Duodenal mucosa (tissue), 2 donors: ENCODE results near the gene ANAPC2.

Experiments used
- H3K27ac ChIP-seq: one replicate; pipeline ENCODE4 v1.7.0; 2013; ENCODE audit warnings: low read depth, low read length
- H3K27me3 ChIP-seq, 2 donors: one replicate each; pipeline ENCODE4 v1.7.0; 2013; ENCODE audit warnings: low read length in 2 of 2, control low read depth in 1 of 2; ENCODE audit not compliant: insufficient read depth in 2 of 2, control insufficient read depth in 1 of 2
- H3K36me3 ChIP-seq, 2 donors: one replicate each; pipeline ENCODE4 v1.7.0; 2013; ENCODE audit warnings: low read length in 2 of 2, control low read depth in 1 of 2; ENCODE audit not compliant: insufficient read depth in 2 of 2, control insufficient read depth in 1 of 2
- H3K4me1 ChIP-seq, 2 donors: one replicate each; pipeline ENCODE4 v1.7.0; 2013; ENCODE audit warnings: low read length in 2 of 2, control low read depth in 1 of 2; ENCODE audit not compliant: insufficient read depth in 2 of 2, control insufficient read depth in 1 of 2
- H3K4me3 ChIP-seq, 2 donors: one replicate each; pipeline ENCODE4 v1.7.0; 2013; ENCODE audit warnings: low read length in 2 of 2, low read depth in 1 of 2
- H3K9ac ChIP-seq, 2 donors: one replicate each; pipeline ENCODE4 v1.7.0; 2013; ENCODE audit warnings: low read length in 2 of 2, low read depth in 1 of 2
- H3K9me3 ChIP-seq, 2 donors: one replicate each; pipeline ENCODE4 v1.7.0; 2013; ENCODE audit warnings: low read length in 2 of 2, control low read depth in 1 of 2; ENCODE audit not compliant: control insufficient read depth in 1 of 2

ANAPC2 gene

GRCh38 chr9:137174722-137175293, 13.6 kb downstream of the ANAPC2 start:
- Histone ChIP-seq H3K27me3 (peaks cover 28 to 31% of the 10 kb centered on the region in 2 donors), H3K36me3 (peaks cover under 1 to 19% of the 10 kb centered on the region in 2 donors), H3K9me3 (no peaks in the 10 kb centered on the region), H3K9ac (no peak overlapping the region), H3K4me3 (no peak overlapping the region), H3K27ac (no peak overlapping the region), H3K4me1 (peaks cover 0 to 29% of the 10 kb centered on the region in 2 donors)

DNA sequence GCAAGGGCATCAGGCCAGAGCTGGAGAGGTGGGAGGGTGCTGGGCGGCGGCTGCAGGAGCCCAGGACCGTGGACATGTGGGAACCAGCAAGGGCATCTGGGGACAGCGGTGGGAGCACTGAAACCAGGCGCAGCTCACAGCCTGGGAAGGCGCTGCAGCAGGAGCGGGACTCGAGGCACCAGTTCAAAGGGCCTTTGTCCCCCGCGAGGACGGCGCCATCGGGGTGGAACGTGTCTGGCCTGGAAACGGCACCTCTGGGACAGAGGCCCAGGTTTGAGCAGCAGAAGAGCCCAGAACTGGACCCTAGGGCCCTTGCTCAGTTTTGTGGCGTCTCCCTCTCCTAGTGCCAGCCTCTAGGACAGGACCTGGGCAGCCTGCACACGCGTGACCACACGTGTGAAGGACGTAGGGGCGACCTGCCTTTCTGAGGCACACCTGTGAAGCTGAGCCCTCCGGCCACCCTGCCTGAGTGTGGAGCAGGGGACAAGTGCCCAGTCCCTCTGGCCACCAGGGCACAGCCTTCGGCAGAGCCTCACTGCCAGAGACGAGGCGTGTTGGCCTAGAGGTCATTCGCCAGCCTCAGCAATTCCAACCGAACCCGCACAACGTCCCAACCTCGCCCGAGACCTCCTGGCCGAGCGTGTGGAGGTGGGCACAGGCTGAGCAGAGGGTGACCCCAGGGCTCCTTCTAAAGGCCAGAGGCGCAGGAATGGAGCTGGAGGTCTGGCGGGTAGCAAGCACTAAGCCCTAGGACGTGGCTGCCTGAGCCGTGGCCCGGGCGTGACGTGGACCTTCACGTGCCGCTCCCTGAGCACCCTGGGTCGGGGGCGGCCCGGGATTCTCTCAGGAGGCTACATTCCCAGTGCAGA, 14.3 kb downstream of the ANAPC2 start:
- Histone ChIP-seq H3K9me3 (no peaks in the 10 kb centered on the region), H3K9ac (no peak overlapping the region), H3K36me3 (peaks cover 0 to 12% of the 10 kb centered on the region in 2 donors), H3K27me3 (peaks cover 28 to 31% of the 10 kb centered on the region in 2 donors), H3K4me3 (no peak overlapping the region), H3K4me1 (peaks cover 0 to 29% of the 10 kb centered on the region in 2 donors), H3K27ac (no peak overlapping the region)

GRCh38 chr9:137172901-137173795, 15.2 kb downstream of the ANAPC2 start:
- peaks cover 28 to 31% of the 10 kb centered on the region in 2 donors for H3K27me3 ChIP-seq
- H3K27ac ChIP-seq = no peak overlapping the region
- peaks cover 0 to 30% of the 10 kb centered on the region in 2 donors for H3K4me1 ChIP-seq
- H3K36me3 ChIP-seq = peaks cover 0 to 6% of the 10 kb centered on the region in 2 donors
- no peaks in the 10 kb centered on the region for H3K9me3 ChIP-seq
- no peak overlapping the region for H3K4me3 ChIP-seq
- no peak overlapping the region for H3K9ac ChIP-seq

GRCh38 chr9:137171149-137171900, 17.0 kb downstream of the ANAPC2 start:
- H3K9me3 ChIP-seq = no peaks in the 10 kb centered on the region
- H3K4me1 ChIP-seq = peaks cover 0 to 33% of the 10 kb centered on the region in 2 donors
- no peak overlapping the region for H3K27ac ChIP-seq
- peaks cover 35 to 39% of the 10 kb centered on the region in 2 donors for H3K27me3 ChIP-seq
- no peak overlapping the region for H3K9ac ChIP-seq
- H3K36me3 ChIP-seq = no peaks in the 10 kb centered on the region
- no peak overlapping the region for H3K4me3 ChIP-seq

GRCh38 chr9:137170486-137171148, 17.7 kb downstream of the ANAPC2 start:
- no peaks in the 10 kb centered on the region for H3K9me3 ChIP-seq
- peaks cover 0 to 27% of the 10 kb centered on the region in 2 donors for H3K4me1 ChIP-seq
- peaks cover 37 to 39% of the 10 kb centered on the region in 2 donors for H3K27me3 ChIP-seq
- no peaks in the 10 kb centered on the region for H3K36me3 ChIP-seq
- no peak overlapping the region for H3K4me3 ChIP-seq
- no peak overlapping the region for H3K9ac ChIP-seq
- no peak overlapping the region for H3K27ac ChIP-seq

- Histone ChIP-seq H3K9me3 (no peaks in the 10 kb centered on the region), H3K27me3 (peaks cover 32% of the 10 kb centered on the region in 2 donors), H3K27ac (no peak within 1 kb of the TSS), H3K4me3 (peak within 1 kb of the TSS; percentile 47 to 48), H3K9ac (peak within 1 kb of the TSS in 1 of 2 donors; percentile 43), H3K4me1 (peaks cover 0 to 22% of the 10 kb centered on the region in 2 donors), H3K36me3 (no peaks in the 10 kb centered on the region)
Observed at GRCh38 chr9:137169896-137170358, 18.4 kb downstream of the ANAPC2 start, which contains the start of gene LRRC26. Gene LRRC26, minus strand, starts transcription at chr9:137170051. Its CDS starts 108 bp downstream, at chr9:137169943.

- Histone ChIP-seq H3K9me3 (no peaks in the 10 kb centered on the region), H3K27ac (no peak overlapping the region), H3K27me3 (peaks cover 28 to 35% of the 10 kb centered on the region in 2 donors), H3K36me3 (no peaks in the 10 kb centered on the region), H3K9ac (peak overlapping the region in 1 of 2 donors; percentile 43), H3K4me3 (peak overlapping the region; percentile 47 to 50), H3K4me1 (peaks cover 0 to 22% of the 10 kb centered on the region in 2 donors)
Observed at GRCh38 chr9:137168904-137169856, 19.2 kb downstream of the ANAPC2 start.

DNA sequence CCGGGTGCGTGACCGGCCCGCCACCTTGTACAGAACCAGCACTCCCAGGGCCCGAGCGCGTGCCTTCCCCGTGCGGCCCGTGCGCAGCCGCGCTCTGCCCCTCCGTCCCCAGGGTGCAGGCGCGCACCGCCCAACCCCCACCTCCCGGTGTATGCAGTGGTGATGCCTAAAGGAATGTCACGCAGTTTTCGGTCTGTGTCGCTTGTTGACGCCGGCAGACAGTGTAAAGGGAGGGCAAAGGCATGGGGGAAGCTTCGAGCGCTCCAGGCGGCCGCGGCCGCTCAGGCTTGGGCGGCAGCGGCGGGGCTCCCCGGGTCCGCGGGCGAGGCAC, 19.8 kb downstream of the ANAPC2 start:
- Histone ChIP-seq H3K27ac (no peak overlapping the region), H3K4me1 (peaks cover 0 to 17% of the 10 kb centered on the region in 2 donors), H3K4me3 (peak overlapping the region; percentile 47 to 50), H3K9ac (no peak overlapping the region), H3K36me3 (no peaks in the 10 kb centered on the region), H3K27me3 (peaks cover 25 to 28% of the 10 kb centered on the region in 2 donors), H3K9me3 (no peaks in the 10 kb centered on the region)
